Measurements from ENCODE around the gene BIRC6. TPM values are rescaled to one million over a fixed set of nuclear protein-coding genes. Genes with fewer than 3 reads are reported as not detected.
"Not testable (repeated sequence)": the region's sequence is repeated elsewhere in the genome, so short reads cannot be mapped to it uniquely, and the experiment has no call there.

The BIRC6 gene
- total RNA-seq, 1 experiment from 2014 or later: 72.7 TPM

- no peak for DNase-seq (ENCODE audit: extremely low read depth, low read depth)
Observed at GRCh38 chr2:32591669-32592463, 235.0 kb downstream of the BIRC6 start.

GRCh38 chr2:32594573-32594972, 237.8 kb downstream of the BIRC6 start:
- no peak for DNase-seq (ENCODE audit: extremely low read depth, low read depth)

GRCh38 chr2:32611366-32611765, 254.5 kb downstream of the BIRC6 start:
- no peak for DNase-seq (ENCODE audit: extremely low read depth, low read depth)

GRCh38 chr2:32611771-32612170, 254.9 kb downstream of the BIRC6 start:
- no peak for DNase-seq (ENCODE audit: extremely low read depth, low read depth)

- DNase-seq (ENCODE audit: extremely low read depth, low read depth): no peak
Observed at GRCh38 chr2:32614084-32614483, 257.3 kb downstream of the BIRC6 start.

- no peak for DNase-seq (ENCODE audit: extremely low read depth, low read depth)
Observed at GRCh38 chr2:32617599-32618189, 260.9 kb downstream of the BIRC6 start.

GRCh38 chr2:32622570-32623310, 265.9 kb downstream of the BIRC6 start:
- no peak for DNase-seq (ENCODE audit: extremely low read depth, low read depth)

GRCh38 chr2:32623311-32623706, 266.5 kb downstream of the BIRC6 start:
- DNase-seq (ENCODE audit: extremely low read depth, low read depth): no peak

- no peak for DNase-seq (ENCODE audit: extremely low read depth, low read depth)
Observed at GRCh38 chr2:32624812-32625211, 268.0 kb downstream of the BIRC6 start.

GRCh38 chr2:32626639-32627221, 269.9 kb downstream of the BIRC6 start:
- DNase-seq (ENCODE audit: extremely low read depth, low read depth): no peak

- DNase-seq (ENCODE audit: extremely low read depth, low read depth): no peak
Observed at GRCh38 chr2:32627441-32627813, 270.6 kb downstream of the BIRC6 start.

GRCh38 chr2:32627814-32628579, 271.2 kb downstream of the BIRC6 start, which contains the start of gene TTC27:
Gene TTC27, plus strand, starts transcription at chr2:32628050. Its CDS starts 243 bp downstream, at chr2:32628293.
- peak; percentile 96 for DNase-seq (ENCODE audit: extremely low read depth, low read depth)

- no peak for DNase-seq (ENCODE audit: extremely low read depth, low read depth)
Observed at GRCh38 chr2:32632089-32632488, 275.3 kb downstream of the BIRC6 start.

- DNase-seq (ENCODE audit: extremely low read depth, low read depth): no peak
Observed at GRCh38 chr2:32633040-32633439, 276.2 kb downstream of the BIRC6 start.

GRCh38 chr2:32638548-32638947, 281.7 kb downstream of the BIRC6 start:
- DNase-seq (ENCODE audit: extremely low read depth, low read depth): not testable (repeated sequence)

- DNase-seq (ENCODE audit: extremely low read depth, low read depth): no peak
Observed at GRCh38 chr2:32641180-32641579, 284.4 kb downstream of the BIRC6 start.

GRCh38 chr2:32647180-32647651, 290.4 kb downstream of the BIRC6 start:
- DNase-seq (ENCODE audit: extremely low read depth, low read depth): no peak

- DNase-seq (ENCODE audit: extremely low read depth, low read depth): no peak
Observed at GRCh38 chr2:32652555-32653209, 295.9 kb downstream of the BIRC6 start.

- no peak for DNase-seq (ENCODE audit: extremely low read depth, low read depth)
Observed at GRCh38 chr2:32656069-32656468, 299.2 kb downstream of the BIRC6 start.

GRCh38 chr2:32663864-32664263, 307.0 kb downstream of the BIRC6 start:
- DNase-seq (ENCODE audit: extremely low read depth, low read depth): no peak

Data from NCI-H460 (cell line).